IPS DF 19.7 (cell line): ENCODE results near the gene TRAP1.
A peak's percentile ranks its signal among the peaks of the same experiment; 100 is the strongest.
"Not testable (repeated sequence)": the region's sequence is repeated elsewhere in the genome, so short reads cannot be mapped to it uniquely, and the experiment has no call there.

Source experiments
- DNase-seq: peaks from one replicate; pipeline ENCODE4 v3.0.0-alpha.2; 2013; ENCODE audit warnings: low read depth, low spot score

TRAP1 gene

GRCh38 chr16:3612510-3613466 lies 104.5 kb downstream of the TRAP1 start:
- no peak for DNase-seq

- peak; percentile 30 for DNase-seq
These were observed 106.0 kb downstream of the TRAP1 start, which contains the start of gene SLX4 for GRCh38 chr16:3611146-3611975. TSS of gene SLX4 (minus strand) at chr16:3611606. CDS start at chr16:3608964, 2,642 bp downstream.

- no peak for DNase-seq
These were observed 106.6 kb downstream of the TRAP1 start for GRCh38 chr16:3610698-3611145.

- DNase-seq: no peak
These were observed 107.2 kb downstream of the TRAP1 start for GRCh38 chr16:3609895-3610697.

- DNase-seq: not testable (repeated sequence)
These were observed 108.3 kb downstream of the TRAP1 start for GRCh38 chr16:3608976-3609375.

- no peak for DNase-seq
These were observed 109.3 kb downstream of the TRAP1 start for GRCh38 chr16:3608069-3608468.
